Measurements from ENCODE around the gene MYH11. TPM values are rescaled to one million over a fixed set of nuclear protein-coding genes. Genes with fewer than 3 reads are reported as not detected.

The MYH11 gene
- total and polyA plus RNA-seq, 2 of the 13 experiments (the other 11 are each of a cell fraction or from before 2014, with no cell fraction given), result not detected

- TF ChIP-seq, protein P1, sequence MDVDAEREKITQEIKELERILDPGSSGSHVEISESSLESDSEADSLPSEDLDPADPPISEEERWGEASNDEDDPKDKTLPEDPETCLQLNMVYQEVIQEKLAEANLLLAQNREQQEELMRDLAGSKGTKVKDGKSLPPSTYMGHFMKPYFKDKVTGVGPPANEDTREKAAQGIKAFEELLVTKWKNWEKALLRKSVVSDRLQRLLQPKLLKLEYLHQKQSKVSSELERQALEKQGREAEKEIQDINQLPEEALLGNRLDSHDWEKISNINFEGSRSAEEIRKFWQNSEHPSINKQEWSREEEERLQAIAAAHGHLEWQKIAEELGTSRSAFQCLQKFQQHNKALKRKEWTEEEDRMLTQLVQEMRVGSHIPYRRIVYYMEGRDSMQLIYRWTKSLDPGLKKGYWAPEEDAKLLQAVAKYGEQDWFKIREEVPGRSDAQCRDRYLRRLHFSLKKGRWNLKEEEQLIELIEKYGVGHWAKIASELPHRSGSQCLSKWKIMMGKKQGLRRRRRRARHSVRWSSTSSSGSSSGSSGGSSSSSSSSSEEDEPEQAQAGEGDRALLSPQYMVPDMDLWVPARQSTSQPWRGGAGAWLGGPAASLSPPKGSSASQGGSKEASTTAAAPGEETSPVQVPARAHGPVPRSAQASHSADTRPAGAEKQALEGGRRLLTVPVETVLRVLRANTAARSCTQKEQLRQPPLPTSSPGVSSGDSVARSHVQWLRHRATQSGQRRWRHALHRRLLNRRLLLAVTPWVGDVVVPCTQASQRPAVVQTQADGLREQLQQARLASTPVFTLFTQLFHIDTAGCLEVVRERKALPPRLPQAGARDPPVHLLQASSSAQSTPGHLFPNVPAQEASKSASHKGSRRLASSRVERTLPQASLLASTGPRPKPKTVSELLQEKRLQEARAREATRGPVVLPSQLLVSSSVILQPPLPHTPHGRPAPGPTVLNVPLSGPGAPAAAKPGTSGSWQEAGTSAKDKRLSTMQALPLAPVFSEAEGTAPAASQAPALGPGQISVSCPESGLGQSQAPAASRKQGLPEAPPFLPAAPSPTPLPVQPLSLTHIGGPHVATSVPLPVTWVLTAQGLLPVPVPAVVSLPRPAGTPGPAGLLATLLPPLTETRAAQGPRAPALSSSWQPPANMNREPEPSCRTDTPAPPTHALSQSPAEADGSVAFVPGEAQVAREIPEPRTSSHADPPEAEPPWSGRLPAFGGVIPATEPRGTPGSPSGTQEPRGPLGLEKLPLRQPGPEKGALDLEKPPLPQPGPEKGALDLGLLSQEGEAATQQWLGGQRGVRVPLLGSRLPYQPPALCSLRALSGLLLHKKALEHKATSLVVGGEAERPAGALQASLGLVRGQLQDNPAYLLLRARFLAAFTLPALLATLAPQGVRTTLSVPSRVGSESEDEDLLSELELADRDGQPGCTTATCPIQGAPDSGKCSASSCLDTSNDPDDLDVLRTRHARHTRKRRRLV (CRISPR knock-in tag; IDR thresholded peaks at IDR 0.05), result no peak
- TF ChIP-seq NFE2L2 (IDR thresholded peaks at IDR 0.05; ENCODE audit: low read length) (no peak; the same call in 1 of the 2 replicates), MBD4 (IDR thresholded peaks at IDR 0.05; ENCODE audit: borderline replicate concordance, low read length) (no peak), PBX2 (CRISPR knock-in tag; IDR thresholded peaks at IDR 0.05) (no peak), KLF11 (CRISPR knock-in tag; IDR thresholded peaks at IDR 0.05) (peak; percentile 64; the same call in 1 of the 2 replicates), ZC3H4 (CRISPR knock-in tag; IDR thresholded peaks at IDR 0.05; ENCODE audit: borderline replicate concordance) (no peak), ZNF746 (CRISPR knock-in tag; IDR thresholded peaks at IDR 0.05) (no peak), NCOR1 (IDR thresholded peaks at IDR 0.05; ENCODE audit: borderline replicate concordance, low read length) (peak; percentile 21; the same call in 1 of the 2 replicates), ZFAT (CRISPR knock-in tag; conservative IDR thresholded peaks at IDR 0.05) (0 out of 2 replicates have a peak, but pooled peaks have one; percentile 31), NCOA1 (CRISPR knock-in tag; IDR thresholded peaks at IDR 0.05) (no peak), CTCF (CRISPR knock-in tag; IDR thresholded peaks at IDR 0.05) (no peak), KDM2A (CRISPR knock-in tag; IDR thresholded peaks at IDR 0.05; ENCODE audit: borderline replicate concordance, low read depth) (peak; percentile 71; the same call in 1 of the 2 replicates), BATF2 (CRISPR knock-in tag; IDR thresholded peaks at IDR 0.05) (no peak), FOXM1 (CRISPR knock-in tag; IDR thresholded peaks at IDR 0.05) (no peak)
- TF ChIP-seq, protein P2, sequence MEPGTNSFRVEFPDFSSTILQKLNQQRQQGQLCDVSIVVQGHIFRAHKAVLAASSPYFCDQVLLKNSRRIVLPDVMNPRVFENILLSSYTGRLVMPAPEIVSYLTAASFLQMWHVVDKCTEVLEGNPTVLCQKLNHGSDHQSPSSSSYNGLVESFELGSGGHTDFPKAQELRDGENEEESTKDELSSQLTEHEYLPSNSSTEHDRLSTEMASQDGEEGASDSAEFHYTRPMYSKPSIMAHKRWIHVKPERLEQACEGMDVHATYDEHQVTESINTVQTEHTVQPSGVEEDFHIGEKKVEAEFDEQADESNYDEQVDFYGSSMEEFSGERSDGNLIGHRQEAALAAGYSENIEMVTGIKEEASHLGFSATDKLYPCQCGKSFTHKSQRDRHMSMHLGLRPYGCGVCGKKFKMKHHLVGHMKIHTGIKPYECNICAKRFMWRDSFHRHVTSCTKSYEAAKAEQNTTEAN (CRISPR knock-in tag; conservative IDR thresholded peaks at IDR 0.05), result peak; percentile 86; the same call in 1 of the 2 replicates
- TF ChIP-seq, protein P3, sequence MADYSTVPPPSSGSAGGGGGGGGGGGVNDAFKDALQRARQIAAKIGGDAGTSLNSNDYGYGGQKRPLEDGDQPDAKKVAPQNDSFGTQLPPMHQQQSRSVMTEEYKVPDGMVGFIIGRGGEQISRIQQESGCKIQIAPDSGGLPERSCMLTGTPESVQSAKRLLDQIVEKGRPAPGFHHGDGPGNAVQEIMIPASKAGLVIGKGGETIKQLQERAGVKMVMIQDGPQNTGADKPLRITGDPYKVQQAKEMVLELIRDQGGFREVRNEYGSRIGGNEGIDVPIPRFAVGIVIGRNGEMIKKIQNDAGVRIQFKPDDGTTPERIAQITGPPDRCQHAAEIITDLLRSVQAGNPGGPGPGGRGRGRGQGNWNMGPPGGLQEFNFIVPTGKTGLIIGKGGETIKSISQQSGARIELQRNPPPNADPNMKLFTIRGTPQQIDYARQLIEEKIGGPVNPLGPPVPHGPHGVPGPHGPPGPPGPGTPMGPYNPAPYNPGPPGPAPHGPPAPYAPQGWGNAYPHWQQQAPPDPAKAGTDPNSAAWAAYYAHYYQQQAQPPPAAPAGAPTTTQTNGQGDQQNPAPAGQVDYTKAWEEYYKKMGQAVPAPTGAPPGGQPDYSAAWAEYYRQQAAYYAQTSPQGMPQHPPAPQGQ (CRISPR knock-in tag; IDR thresholded peaks at IDR 0.05; ENCODE audit: borderline replicate concordance), result no peak
Measured at GRCh38 chr16:15888072-15888976, 31.5 kb upstream of the MYH11 start, which contains the start of gene CEP20 (continued).

Measured in HepG2 (cell line).